SK-N-SH (cell line): ENCODE measurements around the gene MCCD1. TPM values are rescaled to one million over a fixed set of nuclear protein-coding genes. Genes with fewer than 3 reads are reported as not detected.
"Not testable (repeated sequence)": the region's sequence is repeated elsewhere in the genome, so short reads cannot be mapped to it uniquely, and the experiment has no call there.

ENCODE experiments used
- CTCF ChIA-PET: fragments of 300-600, 350-600 bp; formaldehyde crosslinking; extraction: SDS; loops from one replicate; lab custom pipeline; 2021; lab: Yijun Ruan, JAX
- POLR2A ChIA-PET: fragments of 350-600 bp; sonication (Branson Sonifier 250); formaldehyde crosslinking; extraction: SDS; loops from one replicate; lab custom pipeline; 2020; ENCODE audit warnings: antibody characterized with exemption, inconsistent platforms; lab: Yijun Ruan, JAX
- DNase-seq: peaks from one replicate; pipeline ENCODE4 v3.0.0; 2012
- H2AFZ ChIP-seq: fragments of 200-600 bp; sonication (generic); 2 replicates; pipeline ENCODE4 v1.8.1; 2016; ENCODE audit warnings: antibody characterized with exemption, mild to moderate bottlenecking, low read depth
- H3F3A ChIP-seq: fragments of 200-600 bp; sonication (generic); replicated peaks from 2 replicates; pipeline ENCODE3; 2016; ENCODE audit warnings: antibody characterized with exemption, mild to moderate bottlenecking; ENCODE audit not compliant: insufficient read depth
- H3K27ac ChIP-seq, 2 experiments: fragments of 200-500 bp in 1 of 2; fragments of 200-600 bp in 1 of 2; sonication (Bioruptor generic) in 1 of 2; sonication (generic), shearing (Covaris generic) in 1 of 2; 2 replicates each; pipeline versions ENCODE4 v1.5.1 to v1.6.1; 2014 to 2016; ENCODE audit warnings: low read depth in 2 of 2, inconsistent platforms in 1 of 2, low read length in 1 of 2, mild to moderate bottlenecking in 1 of 2, mixed read lengths in 1 of 2
- H3K27me3 ChIP-seq: fragments of 200-600 bp; sonication (generic), shearing (Covaris generic); 2 replicates; pipeline ENCODE4 v1.6.1; 2016; ENCODE audit warnings: mixed run types; ENCODE audit not compliant: insufficient read depth
- H3K36me3 ChIP-seq, 2 experiments: fragments of 200-500 bp in 1 of 2; fragments of 200-600 bp in 1 of 2; sonication (Bioruptor generic) in 1 of 2; sonication (generic) in 1 of 2; replicated peaks in 1 of 2; 2 replicates each; pipeline versions ENCODE3 to v1.5.1; 2014 to 2016; ENCODE audit warnings: low read length in 1 of 2, mild to moderate bottlenecking in 1 of 2; ENCODE audit not compliant: insufficient read depth in 2 of 2, control insufficient read depth in 1 of 2
- H3K4me1 ChIP-seq, 2 experiments: fragments of 200-500 bp in 1 of 2; fragments of 200-600 bp in 1 of 2; sonication (Bioruptor generic) in 1 of 2; sonication (generic), shearing (Covaris generic) in 1 of 2; 2 replicates each; pipeline versions ENCODE4 v1.5.1 to v1.6.1; 2014 to 2016; ENCODE audit warnings: low read depth in 1 of 2, low read length in 1 of 2, mixed run types in 1 of 2; ENCODE audit not compliant: insufficient read depth in 2 of 2, control insufficient read depth in 1 of 2
- H3K4me2 ChIP-seq: fragments of 200-600 bp; sonication (generic), shearing (Covaris generic); 2 replicates; pipeline ENCODE4 v1.6.1; 2017; ENCODE audit warnings: mixed run types
- H3K4me3 ChIP-seq, 2 experiments: fragments of 200-500 bp in 1 of 2; fragments of 200-600 bp in 1 of 2; sonication (Bioruptor generic) in 1 of 2; sonication (generic), shearing (Covaris generic) in 1 of 2; 2 replicates each; pipeline versions ENCODE4 v1.5.1 to v1.8.1; 2014 to 2016; ENCODE audit warnings: low read depth in 2 of 2, inconsistent platforms in 1 of 2, low read length in 1 of 2, mild to moderate bottlenecking in 1 of 2, mixed read lengths in 1 of 2, moderate library complexity in 1 of 2
- H3K79me2 ChIP-seq: fragments of 200-600 bp; sonication (generic); 2 replicates; pipeline ENCODE4 v1.8.1; 2017; ENCODE audit warnings: mild to moderate bottlenecking; ENCODE audit not compliant: insufficient read depth
- H3K9ac ChIP-seq: fragments of 200-600 bp; sonication (generic); 2 replicates; pipeline ENCODE4 v1.6.1; 2017; ENCODE audit warnings: mixed run types
- H3K9me2 ChIP-seq: fragments of 200-600 bp; sonication (generic); 2 replicates; pipeline ENCODE4 v1.6.1; 2017; ENCODE audit warnings: mixed run types
- H3K9me3 ChIP-seq: fragments of 200-600 bp; sonication (generic); 2 replicates; pipeline ENCODE4 v1.6.1; 2017; ENCODE audit warnings: mixed run types, mild to moderate bottlenecking, moderate library complexity
- H4K20me1 ChIP-seq: fragments of 200-600 bp; sonication (generic); 2 replicates; pipeline ENCODE4 v1.6.1; 2017; ENCODE audit warnings: mild to moderate bottlenecking, mixed run types; ENCODE audit not compliant: insufficient read depth
- ELF1 ChIP-seq: IDR thresholded peaks from 2 replicates; pipeline ENCODE4 v1.4.0; 2012
- EP300 ChIP-seq, 2 experiments: IDR thresholded peaks; 2 replicates each; pipeline versions ENCODE4 v1.4.0 to v1.6.1; 2012; ENCODE audit warnings: borderline replicate concordance in 1 of 2, low read depth in 1 of 2, low read length in 1 of 2
- GATA2 ChIP-seq: sonication (generic); formaldehyde crosslinking; IDR thresholded peaks from 2 replicates; pipeline ENCODE4 v1.5.0; 2020; ENCODE audit warnings: mild to moderate bottlenecking, missing genetic modification reagents
- MEF2A ChIP-seq: IDR thresholded peaks from 2 replicates; pipeline ENCODE4 v1.4.0; 2012; ENCODE audit warnings: low read depth, borderline replicate concordance
- NFIC ChIP-seq: IDR thresholded peaks from 2 replicates; pipeline ENCODE4 v1.4.0; 2012; ENCODE audit warnings: borderline replicate concordance
- NRF1 ChIP-seq: IDR thresholded peaks from 2 replicates; pipeline ENCODE4 v1.6.1; 2012; ENCODE audit warnings: low read depth, mild to moderate bottlenecking, low read length
- RAD21 ChIP-seq: IDR thresholded peaks from 2 replicates; pipeline ENCODE4 v1.6.1; 2012; ENCODE audit warnings: mild to moderate bottlenecking, low read length
- RCOR1 ChIP-seq: fragments of 150-350 bp; IDR thresholded peaks from 2 replicates; pipeline ENCODE4 v1.6.1; 2017; ENCODE audit warnings: antibody characterized with exemption, low read length
- RXRA ChIP-seq: IDR thresholded peaks from 2 replicates; pipeline ENCODE4 v1.4.0; 2012; ENCODE audit warnings: low read depth, mild to moderate bottlenecking, borderline replicate concordance
- SMC3 ChIP-seq: IDR thresholded peaks from 2 replicates; pipeline ENCODE4 v1.6.1; 2012; ENCODE audit warnings: low read depth, low read length, improper control_type of control experiment
- TCF12 ChIP-seq: IDR thresholded peaks from 2 replicates; pipeline ENCODE4 v1.4.0; 2012
- TEAD4 ChIP-seq: IDR thresholded peaks from 2 replicates; pipeline ENCODE4 v1.4.0; 2012; ENCODE audit warnings: mild to moderate bottlenecking, borderline replicate concordance; ENCODE audit not compliant: insufficient read depth
- YY1 ChIP-seq: IDR thresholded peaks from 2 replicates; pipeline ENCODE4 v1.4.0; 2012; ENCODE audit warnings: low read depth, mild to moderate bottlenecking
- WGBS: methylation state at CpG from one replicate; pipeline ENCODE4 v1.1.6; 2017; ENCODE audit warnings: low lambda C conversion rate; 5-methylcytosine and 5-hydroxymethylcytosine counted together
- polyA plus RNA-seq, 3 experiments: library from polyadenylated mRNA; depleted of rRNA; stranded (reverse); fragments of >200 nt; gene quantifications; 2 replicates each; pipeline ENCODE4 v1.2.3, GENCODE V29; 2012
- TF ChIP-seq, protein P1 (sequence below): fragments of 200-600 bp; sonication (generic); IDR thresholded peaks from 2 replicates; pipeline ENCODE4 v1.6.1; 2017; ENCODE audit warnings: antibody characterized with exemption, mild to moderate bottlenecking, moderate library complexity
- TF ChIP-seq, protein P2 (sequence below): fragments of 150-350 bp; IDR thresholded peaks from 2 replicates; pipeline ENCODE4 v1.6.1; 2016; ENCODE audit warnings: mild to moderate bottlenecking, low read depth, low read length

Gene MCCD1
- polyA plus RNA-seq, 1 of the 3 experiments (the other 2 are of a cell fraction), result not detected

DNA sequence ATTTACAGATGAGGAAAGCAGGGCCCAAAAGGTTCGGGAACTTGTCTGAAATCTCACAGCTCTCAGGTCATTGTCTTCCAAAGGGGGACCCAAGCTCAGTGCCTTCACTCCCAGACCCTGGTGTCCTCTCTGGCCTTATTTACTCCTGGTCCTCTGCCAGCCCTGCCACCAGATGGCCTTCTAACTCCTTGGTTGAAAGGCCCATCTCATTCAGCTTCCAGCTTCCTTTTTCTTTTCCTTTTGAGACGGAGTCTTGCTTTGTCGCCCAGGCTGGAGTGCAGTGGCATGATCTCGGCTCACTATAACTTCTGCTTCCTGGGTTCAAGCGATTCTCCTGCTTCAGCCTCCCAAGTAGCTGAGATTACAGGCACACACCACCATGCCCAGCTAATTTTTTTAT, 22.6 kb downstream of the MCCD1 start:
- H4K20me1 ChIP-seq, DNase-seq, H3K27ac ChIP-seq, H2AFZ ChIP-seq, H3K27me3 ChIP-seq, H3K9me2 ChIP-seq, H3K4me1 ChIP-seq, H3K9ac ChIP-seq, H3K9me3 ChIP-seq, H3K4me3 ChIP-seq, H3K4me2 ChIP-seq: not testable (repeated sequence)
- POLR2A ChIA-PET, result interaction anchor here (0.7 to 1.0 kb wide), 3 partner anchors 8 to 20 kb away, joined by 3 to 4 read pairs (median 4); no protein-coding TSS in a partner anchor
- peaks cover 17 to 42% of the 10 kb centered on the region in 2 experiments for H3K36me3 ChIP-seq
- 79% methylated on average over 5 of the region's 5 CpGs for WGBS
- H3K79me2 ChIP-seq, result peaks cover 71% of the 10 kb centered on the region
- peaks cover 13% of the 10 kb centered on the region for H3F3A ChIP-seq
- TF ChIP-seq, protein P1, sequence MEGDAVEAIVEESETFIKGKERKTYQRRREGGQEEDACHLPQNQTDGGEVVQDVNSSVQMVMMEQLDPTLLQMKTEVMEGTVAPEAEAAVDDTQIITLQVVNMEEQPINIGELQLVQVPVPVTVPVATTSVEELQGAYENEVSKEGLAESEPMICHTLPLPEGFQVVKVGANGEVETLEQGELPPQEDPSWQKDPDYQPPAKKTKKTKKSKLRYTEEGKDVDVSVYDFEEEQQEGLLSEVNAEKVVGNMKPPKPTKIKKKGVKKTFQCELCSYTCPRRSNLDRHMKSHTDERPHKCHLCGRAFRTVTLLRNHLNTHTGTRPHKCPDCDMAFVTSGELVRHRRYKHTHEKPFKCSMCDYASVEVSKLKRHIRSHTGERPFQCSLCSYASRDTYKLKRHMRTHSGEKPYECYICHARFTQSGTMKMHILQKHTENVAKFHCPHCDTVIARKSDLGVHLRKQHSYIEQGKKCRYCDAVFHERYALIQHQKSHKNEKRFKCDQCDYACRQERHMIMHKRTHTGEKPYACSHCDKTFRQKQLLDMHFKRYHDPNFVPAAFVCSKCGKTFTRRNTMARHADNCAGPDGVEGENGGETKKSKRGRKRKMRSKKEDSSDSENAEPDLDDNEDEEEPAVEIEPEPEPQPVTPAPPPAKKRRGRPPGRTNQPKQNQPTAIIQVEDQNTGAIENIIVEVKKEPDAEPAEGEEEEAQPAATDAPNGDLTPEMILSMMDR, result peak; percentile 56
- TF ChIP-seq RAD21, result peak; percentile 59
- TF ChIP-seq SMC3, result peak; percentile 52
- CTCF ChIA-PET, result interaction anchor here (1.1 to 11.9 kb wide), 5 partner anchors 8 to 58 kb away, joined by 3 to 301 read pairs (median 4); partner anchors contain the start of genes LST1, LTB and NCR3

DNA sequence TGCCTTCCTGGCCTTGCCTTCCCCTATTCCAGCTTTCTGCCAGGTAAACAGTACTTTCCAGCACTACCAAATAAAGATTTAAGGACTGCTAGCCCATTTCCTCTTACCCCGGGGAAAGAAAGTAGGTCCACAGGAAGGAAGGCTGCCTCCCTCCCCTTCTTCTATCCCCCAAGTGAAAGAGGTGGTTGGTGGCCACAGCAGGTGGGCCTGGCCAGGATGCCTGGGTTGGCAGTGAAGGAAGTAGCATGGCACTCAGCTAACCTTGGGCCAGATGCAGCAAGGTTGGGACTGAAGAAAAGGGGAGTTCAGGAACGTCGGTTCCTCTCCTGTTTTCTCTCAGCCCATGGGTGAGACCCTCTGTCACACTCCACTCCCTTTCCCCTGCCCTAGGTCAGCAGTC, 27.5 kb downstream of the MCCD1 start:
- peaks cover 19% of the 10 kb centered on the region for H3F3A ChIP-seq
- 100% methylated on average over 3 of the region's 3 CpGs for WGBS
- H3K9me2 ChIP-seq, result no peaks in the 10 kb centered on the region
- peaks cover 30 to 34% of the 10 kb centered on the region in 2 experiments for H3K36me3 ChIP-seq
- H2AFZ ChIP-seq, result no peak overlapping the region
- peaks cover 36% of the 10 kb centered on the region for H3K79me2 ChIP-seq
- TF ChIP-seq EP300 (IDR thresholded peaks at IDR 0.05; ENCODE audit: borderline replicate concordance in 1 of 2, low read depth in 1 of 2, low read length in 1 of 2), result no peak
- TF ChIP-seq NFIC, result no peak
- no peak for TF ChIP-seq YY1
- TF ChIP-seq TEAD4, result no peak
- no peak for TF ChIP-seq RCOR1
- TF ChIP-seq MEF2A, result no peak
- TF ChIP-seq SMC3, result no peak
- TF ChIP-seq RAD21, result no peak
- no peak for TF ChIP-seq RXRA
- no peak for TF ChIP-seq GATA2 (CRISPR knock-in tag)
- TF ChIP-seq, protein P2, sequence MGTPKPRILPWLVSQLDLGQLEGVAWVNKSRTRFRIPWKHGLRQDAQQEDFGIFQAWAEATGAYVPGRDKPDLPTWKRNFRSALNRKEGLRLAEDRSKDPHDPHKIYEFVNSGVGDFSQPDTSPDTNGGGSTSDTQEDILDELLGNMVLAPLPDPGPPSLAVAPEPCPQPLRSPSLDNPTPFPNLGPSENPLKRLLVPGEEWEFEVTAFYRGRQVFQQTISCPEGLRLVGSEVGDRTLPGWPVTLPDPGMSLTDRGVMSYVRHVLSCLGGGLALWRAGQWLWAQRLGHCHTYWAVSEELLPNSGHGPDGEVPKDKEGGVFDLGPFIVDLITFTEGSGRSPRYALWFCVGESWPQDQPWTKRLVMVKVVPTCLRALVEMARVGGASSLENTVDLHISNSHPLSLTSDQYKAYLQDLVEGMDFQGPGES, result no peak
- no peak for TF ChIP-seq TCF12
- TF ChIP-seq ELF1, result no peak
- no peak for TF ChIP-seq NRF1
- H3K4me3 ChIP-seq, result no peak overlapping the region
- DNase-seq, result no peak
- no peak overlapping the region for H3K9ac ChIP-seq
- ChIA-PET POLR2A (no interaction called here), CTCF (interaction anchor here (0.7 to 5.7 kb wide), 5 partner anchors 8 to 41 kb away, joined by 3 to 29 read pairs (median 6); partner anchors contain the start of genes ATP6V1G2, LTB and NFKBIL1)
- H3K27ac ChIP-seq, result no peak overlapping the region
- no peak overlapping the region for H3K4me2 ChIP-seq
- H4K20me1 ChIP-seq, result no peaks in the 10 kb centered on the region
- peaks cover 0 to 17% of the 10 kb centered on the region in 2 experiments; a peak in 2 of 4 replicates for H3K4me1 ChIP-seq
- H3K27me3 ChIP-seq, result no peaks in the 10 kb centered on the region
- H3K9me3 ChIP-seq, result no peaks in the 10 kb centered on the region
